HG03045 (cell line): ENCODE results near the gene FAM135A.
"Not testable (repeated sequence)": the region's sequence is repeated elsewhere in the genome, so short reads cannot be mapped to it uniquely, and the experiment has no call there.

Experiments used
- ATAC-seq: cut with Tn5 transposase; IDR thresholded peaks from one replicate; pipeline ENCODE4 v1.9.1; 2021; ENCODE audit warnings: mild to moderate bottlenecking, moderate library complexity; ENCODE audit not compliant: unreplicated experiment

The FAM135A gene

GRCh38 chr6:70607371-70607770, 194.1 kb downstream of the FAM135A start:
- not testable (repeated sequence) for ATAC-seq

- not testable (repeated sequence) for ATAC-seq
Observed at GRCh38 chr6:70609181-70609580, 195.9 kb downstream of the FAM135A start.
